GM10266 (cell line): ENCODE measurements around the gene BTBD2.

Experiments
- DNase-seq: peaks from one replicate; pipeline ENCODE4 v3.0.0; 2012; ENCODE audit errors: extremely low spot score
- TF ChIP-seq, protein P1 (sequence below): IDR thresholded peaks from 2 replicates; pipeline ENCODE4 v1.5.1; 2012; ENCODE audit warnings: mild to moderate bottlenecking, low read depth; ENCODE audit not compliant: control insufficient read depth, insufficient read depth; ENCODE audit errors: missing control alignments

Gene BTBD2

DNA sequence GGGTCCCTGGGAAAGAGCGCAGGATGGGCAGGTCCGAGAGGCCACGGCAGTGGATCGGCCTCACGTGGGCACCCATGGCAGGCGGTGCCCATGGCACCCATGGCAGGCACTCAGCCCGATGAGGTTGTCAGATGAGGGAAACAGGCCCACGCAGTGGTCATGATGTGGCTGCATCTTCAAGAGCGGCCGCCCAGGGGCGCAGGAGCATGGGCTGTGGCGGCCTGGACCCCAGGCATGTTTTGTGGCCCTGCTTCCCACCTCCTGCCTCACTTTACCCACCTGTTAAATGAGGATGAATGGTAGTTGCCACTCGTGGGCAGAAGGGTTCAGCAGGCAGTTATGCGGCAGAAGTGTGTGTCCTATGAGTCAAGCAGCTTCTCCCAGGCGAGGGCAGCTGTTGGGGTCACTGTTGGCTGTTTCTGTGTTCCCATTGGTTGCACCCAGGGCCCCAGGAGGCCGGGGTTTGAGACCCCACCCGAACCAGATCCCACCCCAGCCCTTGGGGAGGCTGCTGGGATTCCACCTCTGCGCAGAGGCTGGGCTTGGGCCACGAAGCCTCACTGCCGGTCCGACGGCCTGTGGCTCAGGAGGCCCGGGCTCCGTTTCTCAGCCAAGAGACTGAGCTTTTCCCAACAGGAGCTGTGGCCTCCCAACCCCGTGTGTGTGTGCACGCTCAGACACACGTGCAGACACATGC, 44.6 kb downstream of the BTBD2 start:
- no peak for DNase-seq
- TF ChIP-seq, protein P1, sequence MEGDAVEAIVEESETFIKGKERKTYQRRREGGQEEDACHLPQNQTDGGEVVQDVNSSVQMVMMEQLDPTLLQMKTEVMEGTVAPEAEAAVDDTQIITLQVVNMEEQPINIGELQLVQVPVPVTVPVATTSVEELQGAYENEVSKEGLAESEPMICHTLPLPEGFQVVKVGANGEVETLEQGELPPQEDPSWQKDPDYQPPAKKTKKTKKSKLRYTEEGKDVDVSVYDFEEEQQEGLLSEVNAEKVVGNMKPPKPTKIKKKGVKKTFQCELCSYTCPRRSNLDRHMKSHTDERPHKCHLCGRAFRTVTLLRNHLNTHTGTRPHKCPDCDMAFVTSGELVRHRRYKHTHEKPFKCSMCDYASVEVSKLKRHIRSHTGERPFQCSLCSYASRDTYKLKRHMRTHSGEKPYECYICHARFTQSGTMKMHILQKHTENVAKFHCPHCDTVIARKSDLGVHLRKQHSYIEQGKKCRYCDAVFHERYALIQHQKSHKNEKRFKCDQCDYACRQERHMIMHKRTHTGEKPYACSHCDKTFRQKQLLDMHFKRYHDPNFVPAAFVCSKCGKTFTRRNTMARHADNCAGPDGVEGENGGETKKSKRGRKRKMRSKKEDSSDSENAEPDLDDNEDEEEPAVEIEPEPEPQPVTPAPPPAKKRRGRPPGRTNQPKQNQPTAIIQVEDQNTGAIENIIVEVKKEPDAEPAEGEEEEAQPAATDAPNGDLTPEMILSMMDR = no peak

DNA sequence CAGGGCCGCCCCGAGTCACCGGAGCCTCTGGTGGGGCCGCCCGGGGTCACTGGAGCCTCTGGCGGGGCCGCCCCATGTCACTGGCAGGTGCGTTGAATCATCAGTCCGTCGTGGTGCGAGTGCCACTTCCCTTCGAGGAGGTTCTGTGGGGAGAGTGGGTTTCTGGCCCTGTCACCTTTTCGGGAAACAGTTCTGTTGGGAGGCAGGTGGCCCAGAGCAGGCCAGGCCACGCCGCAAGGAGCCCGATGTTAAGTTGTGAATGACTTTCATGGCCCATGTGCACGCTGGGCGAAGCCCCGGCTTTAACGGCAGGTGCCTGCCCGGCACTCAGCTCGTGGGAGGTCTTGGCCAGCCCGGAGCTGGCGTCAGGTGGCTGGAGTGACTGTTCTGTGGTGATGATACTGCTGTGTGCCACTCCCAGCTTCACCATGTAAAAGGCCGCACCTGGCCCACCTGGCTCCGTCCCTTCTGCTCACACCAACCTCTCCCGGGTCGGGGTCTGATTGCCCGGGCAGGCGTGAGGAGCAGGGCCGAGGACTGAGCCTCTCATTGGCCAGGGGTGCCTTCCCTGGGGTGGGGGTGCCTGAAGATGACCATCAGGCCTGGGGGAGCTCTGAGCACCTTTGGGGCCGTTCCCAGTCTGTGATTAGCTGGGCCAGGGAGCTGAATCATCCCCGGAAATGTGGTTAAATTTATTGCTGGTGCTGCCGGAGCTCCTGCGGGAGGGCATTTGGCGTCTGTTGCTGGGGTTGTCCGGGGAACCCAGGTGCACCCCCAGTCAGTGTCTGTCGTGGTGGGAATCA, 45.3 kb downstream of the BTBD2 start:
- no peak for DNase-seq
- TF ChIP-seq, protein P1 = no peak

DNA sequence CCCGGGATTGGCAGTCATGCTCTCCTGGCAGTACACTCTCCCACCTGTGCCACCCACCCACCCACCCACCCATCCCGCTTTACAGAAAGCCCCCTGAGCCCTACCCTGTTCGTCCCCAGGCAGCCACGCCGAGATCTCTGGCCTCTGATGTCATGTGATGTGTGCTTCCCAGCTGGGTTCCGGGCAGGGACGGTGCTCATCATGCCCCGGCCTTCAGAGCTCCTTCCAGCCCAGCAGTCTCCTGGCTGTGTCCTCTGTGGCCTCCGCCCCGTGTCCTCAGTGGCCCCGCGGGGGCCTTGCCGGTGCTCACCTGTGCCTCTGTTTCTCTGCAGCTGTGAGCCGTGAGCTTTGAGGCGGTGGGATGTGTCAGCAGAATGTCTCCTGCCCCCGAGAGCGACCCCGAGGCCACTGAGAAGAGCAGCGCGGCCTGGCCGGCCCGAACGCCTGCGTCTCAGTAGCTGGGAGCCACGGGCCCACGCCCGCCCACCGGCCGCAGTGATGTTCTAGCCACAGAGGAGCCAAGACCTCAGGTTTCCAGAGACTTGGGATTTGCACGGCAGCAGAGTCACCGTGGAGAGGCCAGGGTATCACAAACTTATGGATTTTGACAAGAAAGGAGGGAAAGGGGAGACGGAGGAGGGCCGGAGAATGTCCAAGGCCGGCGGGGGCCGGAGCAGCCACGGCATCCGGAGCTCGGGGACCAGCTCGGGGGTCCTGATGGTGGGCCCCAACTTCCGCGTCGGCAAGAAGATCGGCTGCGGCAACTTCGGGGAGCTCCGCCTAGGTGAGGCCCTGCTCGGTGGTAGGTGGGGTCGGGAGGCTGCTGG, 46.1 kb downstream of the BTBD2 start:
- DNase-seq = no peak
- TF ChIP-seq, protein P1 = no peak

DNA sequence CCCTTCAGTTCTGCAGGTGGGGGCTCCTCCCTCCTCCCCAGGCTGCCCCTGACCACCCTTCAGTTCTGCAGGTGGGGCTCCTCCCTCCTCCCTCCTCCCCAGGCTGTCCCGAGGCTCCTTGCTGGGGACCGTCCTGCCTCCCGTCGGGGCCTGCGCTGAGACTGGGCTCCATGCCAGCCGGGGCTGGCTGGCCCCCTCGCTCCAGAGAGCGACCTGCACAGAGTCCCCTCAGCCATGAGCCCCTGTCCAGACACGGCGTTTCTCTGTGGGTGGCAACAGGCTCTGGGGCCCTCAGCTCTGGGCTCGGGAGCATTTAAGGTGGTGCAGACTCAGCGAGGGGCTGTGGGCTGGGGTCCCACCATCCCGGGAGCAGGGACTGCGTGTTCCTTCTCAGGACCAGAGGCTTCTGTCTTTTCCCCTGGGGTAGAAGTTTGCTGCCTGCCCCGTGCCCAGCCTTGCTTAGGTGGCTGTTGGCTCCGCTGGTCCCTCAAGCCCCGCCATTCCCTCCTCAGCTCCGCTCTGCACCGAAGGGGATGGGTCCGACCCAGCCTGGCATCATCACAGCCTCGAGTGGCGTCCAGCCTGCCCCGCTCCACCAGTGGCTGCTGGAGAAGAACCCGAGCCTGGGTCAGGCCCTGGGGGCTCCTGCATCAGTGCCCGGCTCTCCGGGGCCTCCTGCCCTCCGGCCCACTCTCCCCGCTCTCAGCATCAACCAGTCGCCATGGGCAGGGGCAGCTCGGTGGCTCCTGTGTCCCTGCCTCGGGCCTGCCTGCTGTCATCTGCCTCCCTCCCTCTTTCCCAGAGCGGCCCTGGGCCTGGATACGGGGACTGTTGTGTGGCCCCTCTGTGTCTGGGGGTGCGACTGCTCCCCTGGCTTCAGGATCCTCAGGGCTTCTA, 47.0 kb downstream of the BTBD2 start:
- TF ChIP-seq, protein P1 = no peak
- DNase-seq = no peak

DNA sequence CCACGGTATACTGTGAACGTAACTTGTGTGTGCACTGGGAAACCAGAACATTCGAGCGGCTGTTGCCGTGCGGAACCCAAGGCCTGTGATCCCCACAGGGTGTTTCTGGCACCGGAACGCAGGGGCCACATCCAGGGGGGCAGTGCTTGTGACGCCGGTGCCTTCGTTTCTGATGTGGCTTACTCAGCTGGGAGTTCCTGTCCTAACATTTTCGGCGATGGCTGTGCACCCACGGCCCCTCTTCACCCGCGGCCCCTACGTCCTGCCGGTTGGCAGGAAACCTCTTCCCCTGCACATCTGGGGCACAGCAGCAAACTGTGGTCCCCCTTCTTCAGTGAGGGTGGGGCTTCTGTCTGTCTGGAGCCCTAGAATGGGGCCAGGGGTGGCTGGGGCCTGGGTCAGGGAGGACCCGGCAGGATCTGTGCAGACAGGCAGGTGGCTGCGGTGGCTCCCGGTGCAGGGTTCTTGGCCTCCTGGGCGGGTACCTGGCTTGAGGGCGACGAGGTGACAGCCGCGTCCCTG, 48.4 kb downstream of the BTBD2 start:
- no peak for DNase-seq
- TF ChIP-seq, protein P1 = no peak

DNA sequence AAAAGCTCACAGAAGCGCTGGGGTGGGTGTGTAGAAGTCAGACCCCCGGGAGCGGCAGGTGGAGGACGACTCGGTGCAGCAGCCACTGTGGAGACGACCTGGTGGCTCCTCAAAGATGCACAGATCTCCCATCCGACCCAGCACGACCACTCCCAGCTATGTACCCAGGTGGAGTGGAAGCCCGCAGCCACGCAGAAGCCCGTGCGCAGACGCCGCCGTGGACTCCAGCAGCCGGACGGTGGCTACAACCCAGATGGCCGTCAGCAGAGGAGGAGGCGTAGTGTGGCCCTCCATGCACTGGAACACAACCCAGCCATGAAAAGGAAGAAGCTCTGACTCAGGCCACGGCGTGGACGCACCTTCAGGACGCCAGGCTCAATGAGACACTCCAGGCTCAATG, 52.8 kb downstream of the BTBD2 start:
- TF ChIP-seq, protein P1 = no peak
- DNase-seq = no peak
